Adrenal gland (tissue), 12 donors: Measurements from ENCODE around the gene SRRT. TPM values are rescaled to one million over a fixed set of nuclear protein-coding genes. Genes with fewer than 3 reads are reported as not detected.

Experiments
- DNase-seq, 7 donors: peaks; one replicate each; pipeline ENCODE4 v3.0.0-alpha.2; 2019 to 2020
- H3K27ac ChIP-seq, 5 donors: fragments of 200-600 bp; sonication (generic) in 4 of 5; 1 replicate in 3 of 5; 2 replicates in 2 of 5; pipeline versions ENCODE4 v1.5.1 to v1.8.0; 2016 to 2020; ENCODE audit warnings: mild to moderate bottlenecking in 1 of 5
- H3K27me3 ChIP-seq: fragments of 200-600 bp; 2 replicates; pipeline ENCODE4 v1.8.0; 2021
- H3K36me3 ChIP-seq, 2 donors: fragments of 200-600 bp; replicated peaks in 1 of 2; 1 replicate in 1 of 2; 2 replicates in 1 of 2; pipeline versions ENCODE4 v1.5.1 to v1.8.0; 2018 to 2022
- H3K4me1 ChIP-seq, 2 donors: fragments of 200-600 bp; replicated peaks in 1 of 2; 1 replicate in 1 of 2; 2 replicates in 1 of 2; pipeline versions ENCODE4 v1.5.1 to v1.8.0; 2018 to 2021
- H3K4me3 ChIP-seq, 4 donors: fragments of 200-600 bp; sonication (generic) in 3 of 4; one replicate each; pipeline ENCODE4 v1.5.1; 2016 to 2018
- H3K9me3 ChIP-seq, 3 donors: fragments of 200-600 bp; sonication (generic) in 1 of 3; replicated peaks in 1 of 3; 1 replicate in 2 of 3; 2 replicates in 1 of 3; pipeline versions ENCODE4 v1.5.1 to v1.8.0; 2016 to 2021
- POLR2A ChIP-seq, 2 donors: fragments of 450-650 bp; IDR thresholded peaks; one replicate each; pipeline ENCODE4 v1.6.1; 2017; ENCODE audit warnings: antibody characterized with exemption in 2 of 2, mild to moderate bottlenecking in 2 of 2, moderate library complexity in 1 of 2
- WGBS, 4 donors: extraction: QIAGEN DNeasy Blood & Tissue Kit in 2 of 4; methylation state at CpG; one replicate each; pipeline versions ENCODE4 v1.1.5 to v1.1.7; 2013 to 2017; 5-methylcytosine and 5-hydroxymethylcytosine counted together
- intact Hi-C, 2 donors: fragments of 100-400 bp; cut with DNase I; formaldehyde crosslinking; loops; one replicate each; pipeline versions ENCODE4 v1.14.1 to v1.15.0; 2022 to 2023
- polyA plus RNA-seq, 3 donors: library from polyadenylated mRNA; stranded (reverse); fragments of 200-250 nt in 2 of 3; fragments of 350-450 nt in 1 of 3; fragmentation: Illumina TruSeq in 1 of 3; extraction: RNeasy Lipid Tissue Mini Kit (QIAGEN cat#74804) in 1 of 3; gene quantifications; one replicate each; pipeline ENCODE4 v1.2.3, GENCODE V29; 2013 to 2014
- total RNA-seq, 9 donors: library from RNA; depleted of rRNA in 4 of 9; stranded (reverse); fragments of >200 nt in 4 of 9; fragments of 120-200 nt in 1 of 9; fragmentation: NEBNext Ultra II Directional in 1 of 9; extraction: Animal tissue kit (Norgen Biotek cat#: 25700) in 1 of 9; gene quantifications; one replicate each; pipeline versions ENCODE4 v1.1.0 to v1.2.4, GENCODE V29; 2013 to 2023
- TF ChIP-seq, protein P1 (sequence below), 6 experiments: fragments of 450-650 bp in 4 of 6; fragments of 200-600 bp in 2 of 6; sonication (generic) in 1 of 6; IDR thresholded peaks; 1 replicate in 5 of 6; 2 replicates in 1 of 6; pipeline versions ENCODE4 v1.5.1 to v1.8.0; 2016 to 2021; ENCODE audit warnings: antibody characterized with exemption in 6 of 6, mild to moderate bottlenecking in 2 of 6, moderate library complexity in 1 of 6
- donor health status: healthy with polysubstance abuse.
- donor health status: Bipolar disorder and iron deficiency.
- donor health status: DM: yes; HTN: yes; CAD: no.
- donor health status: DM: no; HTN: no; CAD: no.
- donor health status: DM: no; HTN: no; CAD: no.
- donor health status: DM: yes; HTN: yes; CAD: no.

SRRT gene
- total and polyA plus RNA-seq, 12 donors = 44.0 to 289 (median 97.1) TPM

DNA sequence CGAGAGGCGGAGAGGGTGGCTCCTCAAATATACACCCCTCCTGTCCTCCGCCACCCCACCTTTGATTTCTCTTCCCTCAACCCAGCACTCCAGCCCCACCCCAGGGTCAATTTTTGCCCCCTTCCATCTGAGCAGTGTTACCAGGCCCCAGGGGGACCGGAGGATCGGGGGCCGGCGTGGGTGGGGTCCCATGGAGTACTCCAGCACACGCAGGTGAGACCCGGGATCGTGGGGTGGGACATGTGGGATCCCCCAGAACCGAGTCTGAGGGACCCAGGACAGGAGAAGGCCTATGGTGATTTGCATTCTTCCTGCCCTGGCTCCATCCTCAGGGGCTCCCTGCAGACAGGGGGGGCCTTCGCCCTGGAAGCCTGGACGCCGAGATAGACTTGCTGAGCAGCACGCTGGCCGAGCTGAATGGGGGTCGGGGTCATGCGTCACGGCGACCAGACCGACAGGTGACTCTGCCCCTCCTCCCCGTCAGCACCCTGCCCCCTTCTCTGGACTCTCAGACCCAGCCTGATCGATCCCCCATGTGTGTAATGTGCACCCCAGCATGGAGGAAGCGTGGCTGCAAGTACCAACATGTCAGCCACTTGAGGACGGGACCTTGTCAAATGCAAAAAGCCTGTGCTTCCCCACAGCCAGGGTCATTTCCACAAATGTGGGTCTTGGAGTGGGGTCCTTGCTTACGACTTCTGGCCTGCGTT, 7.0 kb upstream of the SRRT start:
- TF ChIP-seq POLR2A (IDR thresholded peaks at IDR 0.05) = no peak
- TF ChIP-seq, protein P1, sequence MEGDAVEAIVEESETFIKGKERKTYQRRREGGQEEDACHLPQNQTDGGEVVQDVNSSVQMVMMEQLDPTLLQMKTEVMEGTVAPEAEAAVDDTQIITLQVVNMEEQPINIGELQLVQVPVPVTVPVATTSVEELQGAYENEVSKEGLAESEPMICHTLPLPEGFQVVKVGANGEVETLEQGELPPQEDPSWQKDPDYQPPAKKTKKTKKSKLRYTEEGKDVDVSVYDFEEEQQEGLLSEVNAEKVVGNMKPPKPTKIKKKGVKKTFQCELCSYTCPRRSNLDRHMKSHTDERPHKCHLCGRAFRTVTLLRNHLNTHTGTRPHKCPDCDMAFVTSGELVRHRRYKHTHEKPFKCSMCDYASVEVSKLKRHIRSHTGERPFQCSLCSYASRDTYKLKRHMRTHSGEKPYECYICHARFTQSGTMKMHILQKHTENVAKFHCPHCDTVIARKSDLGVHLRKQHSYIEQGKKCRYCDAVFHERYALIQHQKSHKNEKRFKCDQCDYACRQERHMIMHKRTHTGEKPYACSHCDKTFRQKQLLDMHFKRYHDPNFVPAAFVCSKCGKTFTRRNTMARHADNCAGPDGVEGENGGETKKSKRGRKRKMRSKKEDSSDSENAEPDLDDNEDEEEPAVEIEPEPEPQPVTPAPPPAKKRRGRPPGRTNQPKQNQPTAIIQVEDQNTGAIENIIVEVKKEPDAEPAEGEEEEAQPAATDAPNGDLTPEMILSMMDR (IDR thresholded peaks at IDR 0.05) = no peak
- intact Hi-C loops = no loop called here
- H3K36me3 ChIP-seq = peaks cover 0 to 28% of the 10 kb centered on the region in 2 donors
- H3K4me3 ChIP-seq = peak overlapping the region; percentile 43 to 97 (median 86)
- DNase-seq = no peak
- WGBS, 4 donors = 22 to 35% (median 27%) methylated on average over 17 to 27 of the region's 27 CpGs
- H3K27ac ChIP-seq = peak overlapping the region; percentile 82 to 99 (median 96)
- H3K9me3 ChIP-seq = no peaks in the 10 kb centered on the region
- peaks cover 23 to 25% of the 10 kb centered on the region in 2 donors for H3K4me1 ChIP-seq
- no peaks in the 10 kb centered on the region for H3K27me3 ChIP-seq

GRCh38 chr7:100873599-100874299, 1.2 kb upstream of the SRRT start:
- peak overlapping the region in 4 of 5 donors; percentile 90 to 94 (median 93) for H3K27ac ChIP-seq
- H3K36me3 ChIP-seq = peaks cover 0 to 53% of the 10 kb centered on the region in 2 donors
- H3K4me3 ChIP-seq = peak overlapping the region in 1 of 4 donors; percentile 96
- WGBS, 4 donors = 80 to 91% (median 87%) methylated on average over 6 to 10 of the region's 10 CpGs
- H3K9me3 ChIP-seq = no peaks in the 10 kb centered on the region
- peaks cover 16 to 35% of the 10 kb centered on the region in 2 donors for H3K4me1 ChIP-seq
- TF ChIP-seq, protein P1 (IDR thresholded peaks at IDR 0.05) = no peak
- no peak for TF ChIP-seq POLR2A (IDR thresholded peaks at IDR 0.05)
- DNase-seq = no peak
- no peaks in the 10 kb centered on the region for H3K27me3 ChIP-seq
- intact Hi-C loops = no loop called here

GRCh38 chr7:100874300-100874576, 665 bp upstream of the SRRT start:
- Histone ChIP-seq H3K36me3 (peaks cover 0 to 56% of the 10 kb centered on the region in 2 donors), H3K4me1 (peaks cover 16 to 37% of the 10 kb centered on the region in 2 donors), H3K9me3 (no peaks in the 10 kb centered on the region), H3K27me3 (no peaks in the 10 kb centered on the region), H3K4me3 (peak overlapping the region in 3 of 4 donors; percentile 32 to 99 (median 96)), H3K27ac (peak overlapping the region; percentile 70 to 94 (median 93))
- WGBS, 4 donors = 60 to 67% (median 65%) methylated on average over 6 to 8 of the region's 8 CpGs
- DNase-seq = no peak
- no peak for TF ChIP-seq POLR2A (IDR thresholded peaks at IDR 0.05)
- TF ChIP-seq, protein P1 (IDR thresholded peaks at IDR 0.05) = no peak
- intact Hi-C loops = no loop called here

GRCh38 chr7:100875356-100875751, 451 bp downstream of the SRRT start:
- Histone ChIP-seq H3K4me3 (peak overlapping the region; percentile 71 to 99 (median 98)), H3K36me3 (peaks cover 0 to 54% of the 10 kb centered on the region in 2 donors), H3K27me3 (no peaks in the 10 kb centered on the region), H3K27ac (peak overlapping the region; percentile 90 to 98 (median 93)), H3K4me1 (peaks cover 21 to 47% of the 10 kb centered on the region in 2 donors), H3K9me3 (no peaks in the 10 kb centered on the region)
- WGBS, 4 donors = 0 to 1% (median 0%) methylated on average over 16 to 39 of the region's 39 CpGs
- intact Hi-C loops = no loop called here
- peak in 5 of 7 donors; percentile 59 to 77 (median 63) for DNase-seq
- no peak for TF ChIP-seq POLR2A (IDR thresholded peaks at IDR 0.05)
- TF ChIP-seq, protein P1 (IDR thresholded peaks at IDR 0.05) = no peak
